Neuron (in vitro differentiated cells): ENCODE measurements around the gene RNPEPL1.

Experiments used
- H2AFZ ChIP-seq: one replicate; pipeline ENCODE4 v1.6.1; 2013; ENCODE audit warnings: low read depth, mild to moderate bottlenecking, inconsistent platforms, low read length, moderate library complexity
- H3K27me3 ChIP-seq: one replicate; pipeline ENCODE4 v1.6.1; 2013; ENCODE audit warnings: low read length; ENCODE audit not compliant: insufficient read depth
- H3K36me3 ChIP-seq: one replicate; pipeline ENCODE4 v1.6.1; 2013; ENCODE audit warnings: low read length; ENCODE audit not compliant: insufficient read depth
- H3K4me1 ChIP-seq: one replicate; pipeline ENCODE4 v1.6.1; 2013; ENCODE audit warnings: low read length; ENCODE audit not compliant: insufficient read depth
- H3K4me3 ChIP-seq: 2 replicates; pipeline ENCODE4 v1.5.1; 2013; ENCODE audit warnings: mild to moderate bottlenecking, low read length, moderate library complexity
- H3K9me3 ChIP-seq: one replicate; pipeline ENCODE4 v1.6.1; 2013; ENCODE audit warnings: low read length

The RNPEPL1 gene

DNA sequence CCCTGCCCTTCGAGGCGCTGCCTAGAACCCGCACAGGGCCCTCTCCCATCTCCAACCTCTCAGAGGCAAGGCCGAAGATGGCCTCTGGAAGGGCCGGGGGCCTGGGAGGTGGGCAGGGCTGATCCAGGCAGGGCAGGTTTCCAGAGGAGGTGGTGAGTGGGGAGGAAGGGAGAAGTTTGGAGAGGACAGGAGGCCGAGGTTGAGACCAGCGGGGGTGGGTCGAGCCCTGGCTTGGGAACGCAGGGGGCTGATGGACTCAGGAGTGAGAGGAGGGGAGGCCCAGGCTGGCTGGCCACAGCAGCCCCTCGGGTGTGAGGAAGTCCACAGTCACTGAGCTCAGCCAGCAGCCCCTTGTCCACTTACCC lies 28.8 kb downstream of the RNPEPL1 start:
- no peaks in the 10 kb centered on the region for H3K9me3 ChIP-seq
- H3K4me1 ChIP-seq = no peaks in the 10 kb centered on the region
- no peak overlapping the region for H2AFZ ChIP-seq
- H3K27me3 ChIP-seq = no peaks in the 10 kb centered on the region
- H3K36me3 ChIP-seq = peaks cover 60% of the 10 kb centered on the region
- no peak overlapping the region for H3K4me3 ChIP-seq

DNA sequence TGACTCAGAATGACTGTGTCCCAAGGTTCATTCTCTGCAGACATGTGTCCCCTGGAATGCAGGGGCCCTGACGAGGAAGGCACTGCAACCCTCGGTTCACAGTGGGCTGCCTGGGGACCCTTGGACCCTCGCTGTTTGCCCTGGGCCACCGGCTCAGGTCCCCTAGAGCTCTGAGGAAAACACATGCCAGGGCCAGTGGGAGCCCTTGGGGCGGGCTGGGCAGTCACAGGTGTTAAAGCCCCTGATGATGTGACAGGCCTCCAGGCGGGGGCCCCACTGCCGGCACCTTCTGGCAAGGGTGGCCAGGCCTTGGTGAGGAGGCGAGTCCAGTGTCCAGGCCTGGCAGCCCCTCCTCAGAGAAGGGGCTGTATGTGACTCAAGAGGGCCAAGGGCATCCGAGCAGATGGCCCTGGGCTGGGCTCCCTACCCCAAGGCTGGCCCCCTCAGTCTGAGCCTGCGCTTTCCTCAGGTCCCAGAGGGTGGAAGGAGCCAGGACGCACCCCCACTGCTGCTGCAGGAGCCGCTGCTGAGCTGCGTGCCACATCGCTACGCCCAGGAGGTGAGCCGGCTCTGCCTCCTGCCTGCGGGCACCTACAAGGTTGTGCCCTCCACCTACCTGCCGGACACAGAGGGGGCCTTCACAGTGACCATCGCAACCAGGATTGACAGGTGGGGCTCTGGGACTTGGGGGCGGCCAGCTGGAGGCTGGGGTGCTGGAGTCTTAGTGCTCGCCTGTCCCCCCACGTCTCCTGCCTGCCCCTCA lies 29.3 kb downstream of the RNPEPL1 start:
- H3K4me1 ChIP-seq = no peaks in the 10 kb centered on the region
- peaks cover 55% of the 10 kb centered on the region for H3K36me3 ChIP-seq
- no peak overlapping the region for H2AFZ ChIP-seq
- H3K9me3 ChIP-seq = no peaks in the 10 kb centered on the region
- no peak overlapping the region for H3K4me3 ChIP-seq
- H3K27me3 ChIP-seq = no peaks in the 10 kb centered on the region

DNA sequence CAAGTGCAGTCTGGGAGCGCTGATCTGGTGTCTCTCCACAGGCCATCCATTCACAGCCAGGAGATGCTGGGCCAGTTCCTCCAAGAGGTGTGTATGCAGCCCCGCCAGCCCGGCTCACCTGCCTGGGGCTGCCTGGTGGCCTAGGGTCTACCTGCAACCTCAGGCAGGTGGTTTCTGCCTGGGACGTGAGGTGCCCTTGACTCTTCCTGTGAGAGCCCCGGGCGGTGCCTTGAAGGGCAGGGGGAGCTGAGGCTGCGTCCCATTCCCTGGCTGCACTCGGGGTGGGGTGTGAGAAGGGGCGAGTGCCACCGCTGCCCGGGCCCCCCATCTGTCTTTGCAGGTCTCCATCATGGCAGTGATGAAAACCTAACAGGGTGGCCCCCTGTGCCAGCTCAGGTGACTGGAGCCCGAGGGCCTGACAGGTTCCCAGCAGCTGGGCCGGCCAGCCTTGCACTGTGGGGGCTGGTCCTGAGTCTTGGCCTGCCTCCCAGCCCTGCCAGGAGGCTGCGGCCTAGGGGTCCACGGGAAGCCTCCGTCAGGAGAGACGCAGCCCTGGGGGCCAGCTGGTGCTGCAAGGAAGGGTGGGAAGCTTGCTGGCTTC lies 30.1 kb downstream of the RNPEPL1 start:
- Histone ChIP-seq H3K4me1 (no peaks in the 10 kb centered on the region), H3K9me3 (no peaks in the 10 kb centered on the region), H2AFZ (no peak overlapping the region), H3K4me3 (no peak overlapping the region), H3K36me3 (peaks cover 53% of the 10 kb centered on the region), H3K27me3 (no peaks in the 10 kb centered on the region)

DNA sequence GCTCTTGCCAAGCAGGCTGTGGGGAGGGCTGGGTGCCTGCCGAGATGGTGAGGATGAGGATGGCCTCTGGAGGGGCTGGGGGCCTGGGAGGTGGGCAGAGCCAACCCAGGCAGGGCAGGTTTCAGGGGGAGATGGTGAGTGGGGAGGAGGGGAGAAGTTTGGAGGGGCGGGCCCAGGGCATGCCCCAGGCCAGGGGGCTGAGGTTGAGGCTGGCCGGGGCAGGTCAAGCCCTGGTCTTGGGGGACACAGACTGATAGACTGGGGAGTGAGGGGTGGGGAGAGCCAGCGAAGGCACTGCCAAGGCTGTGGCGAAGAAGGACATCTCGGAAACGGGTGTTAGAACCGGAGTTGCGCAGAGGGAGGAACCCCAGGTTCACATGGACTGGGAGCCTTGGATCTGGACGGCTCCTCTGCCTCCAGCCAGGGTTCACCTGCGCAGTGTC lies 30.9 kb downstream of the RNPEPL1 start:
- H3K4me1 ChIP-seq = peaks cover 3% of the 10 kb centered on the region
- no peaks in the 10 kb centered on the region for H3K27me3 ChIP-seq

DNA sequence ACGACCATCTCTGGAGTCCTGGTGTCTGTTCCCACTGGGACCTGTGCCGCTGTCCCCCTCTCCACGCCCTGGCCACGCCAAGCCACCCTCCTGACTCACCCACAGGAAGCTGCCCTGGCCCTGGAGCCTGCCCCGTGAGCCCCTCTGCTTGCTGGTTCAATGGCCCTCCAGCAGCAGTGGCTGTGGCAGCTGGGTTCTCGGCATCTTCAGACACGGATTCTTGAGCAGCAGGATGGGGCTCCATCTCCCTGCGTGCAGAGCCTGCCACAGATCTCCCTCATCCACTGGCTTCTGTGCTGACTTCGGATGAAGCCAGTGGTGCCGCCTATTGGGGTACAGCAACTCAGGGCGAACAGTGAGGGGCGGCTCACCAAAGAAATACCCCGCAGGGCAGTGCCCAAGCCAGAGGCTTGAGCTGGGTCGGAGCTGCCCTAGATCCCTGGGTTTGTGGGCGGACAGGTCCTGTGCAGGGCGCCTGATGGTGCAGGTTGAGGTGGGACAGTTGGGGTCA lies 32.2 kb downstream of the RNPEPL1 start:
- Histone ChIP-seq H3K4me3 (no peak overlapping the region), H3K4me1 (peaks cover 11% of the 10 kb centered on the region), H3K9me3 (no peaks in the 10 kb centered on the region), H3K36me3 (peaks cover 41% of the 10 kb centered on the region), H2AFZ (no peak overlapping the region), H3K27me3 (no peaks in the 10 kb centered on the region)

More for the DNA sequence above, 30.9 kb downstream of the RNPEPL1 start:
- Histone ChIP-seq H3K9me3 (no peaks in the 10 kb centered on the region), H2AFZ (no peak overlapping the region), H3K36me3 (peaks cover 49% of the 10 kb centered on the region), H3K4me3 (no peak overlapping the region)

DNA sequence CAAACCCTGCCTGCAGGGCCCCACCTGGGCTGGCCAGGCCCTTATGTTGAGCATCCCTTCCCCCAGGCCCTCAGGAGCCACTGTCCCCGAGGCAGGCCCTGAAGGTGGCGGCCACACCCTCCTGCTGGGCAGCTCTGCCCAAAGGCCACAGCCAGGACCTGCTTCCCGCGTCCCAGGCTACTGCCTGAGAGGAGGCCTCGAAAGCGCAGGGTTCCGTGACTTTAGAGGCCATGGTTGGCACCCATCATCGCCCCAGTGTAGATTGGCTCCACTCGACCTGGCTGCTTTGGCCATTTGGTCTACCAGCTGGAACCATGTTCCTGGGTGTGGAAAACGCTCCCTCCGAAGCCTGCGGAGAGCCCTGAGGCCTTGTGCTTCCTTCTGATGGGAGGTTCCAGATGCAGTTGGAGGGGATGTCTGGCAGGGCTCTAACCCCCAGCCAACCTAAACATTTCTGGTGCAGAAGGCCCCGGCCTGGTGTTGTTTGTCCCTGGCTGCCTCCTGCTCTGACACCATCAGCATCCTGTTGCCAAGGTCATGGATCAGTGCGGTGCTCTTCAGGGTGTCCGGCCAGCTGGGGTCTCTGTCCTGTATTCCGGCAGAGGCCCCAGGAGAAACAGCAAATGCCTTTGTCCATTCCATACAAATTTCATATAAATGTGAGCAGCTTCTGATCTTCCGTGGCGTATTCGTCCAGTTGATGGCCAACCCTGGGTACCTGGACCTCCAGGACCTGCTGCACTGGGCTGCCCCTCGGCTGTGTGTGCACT lies 33.0 kb downstream of the RNPEPL1 start:
- no peaks in the 10 kb centered on the region for H3K27me3 ChIP-seq
- no peak overlapping the region for H3K4me3 ChIP-seq
- peaks cover 11% of the 10 kb centered on the region for H3K4me1 ChIP-seq
- H3K36me3 ChIP-seq = peaks cover 35% of the 10 kb centered on the region
- H3K9me3 ChIP-seq = no peaks in the 10 kb centered on the region
- H2AFZ ChIP-seq = no peak overlapping the region

DNA sequence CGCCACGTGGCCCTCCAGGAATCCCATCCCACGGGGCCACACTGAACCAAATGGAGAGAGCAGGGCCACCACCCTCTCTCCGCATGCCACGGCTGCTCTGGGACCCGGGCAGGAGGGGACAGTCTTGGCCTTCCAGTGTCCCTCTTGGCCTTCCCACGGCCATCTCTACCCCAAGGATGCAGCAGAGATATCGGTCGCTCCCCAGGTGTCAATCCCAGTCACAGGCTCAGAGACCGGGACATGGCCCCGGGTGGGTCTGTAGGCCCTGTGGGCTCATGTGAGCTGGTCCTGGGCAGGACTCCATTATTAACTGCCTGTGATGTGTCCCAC lies 33.5 kb downstream of the RNPEPL1 start:
- Histone ChIP-seq H3K36me3 (peaks cover 33% of the 10 kb centered on the region), H2AFZ (no peak overlapping the region), H3K9me3 (no peaks in the 10 kb centered on the region), H3K4me3 (no peak overlapping the region), H3K4me1 (peaks cover 11% of the 10 kb centered on the region), H3K27me3 (no peaks in the 10 kb centered on the region)

DNA sequence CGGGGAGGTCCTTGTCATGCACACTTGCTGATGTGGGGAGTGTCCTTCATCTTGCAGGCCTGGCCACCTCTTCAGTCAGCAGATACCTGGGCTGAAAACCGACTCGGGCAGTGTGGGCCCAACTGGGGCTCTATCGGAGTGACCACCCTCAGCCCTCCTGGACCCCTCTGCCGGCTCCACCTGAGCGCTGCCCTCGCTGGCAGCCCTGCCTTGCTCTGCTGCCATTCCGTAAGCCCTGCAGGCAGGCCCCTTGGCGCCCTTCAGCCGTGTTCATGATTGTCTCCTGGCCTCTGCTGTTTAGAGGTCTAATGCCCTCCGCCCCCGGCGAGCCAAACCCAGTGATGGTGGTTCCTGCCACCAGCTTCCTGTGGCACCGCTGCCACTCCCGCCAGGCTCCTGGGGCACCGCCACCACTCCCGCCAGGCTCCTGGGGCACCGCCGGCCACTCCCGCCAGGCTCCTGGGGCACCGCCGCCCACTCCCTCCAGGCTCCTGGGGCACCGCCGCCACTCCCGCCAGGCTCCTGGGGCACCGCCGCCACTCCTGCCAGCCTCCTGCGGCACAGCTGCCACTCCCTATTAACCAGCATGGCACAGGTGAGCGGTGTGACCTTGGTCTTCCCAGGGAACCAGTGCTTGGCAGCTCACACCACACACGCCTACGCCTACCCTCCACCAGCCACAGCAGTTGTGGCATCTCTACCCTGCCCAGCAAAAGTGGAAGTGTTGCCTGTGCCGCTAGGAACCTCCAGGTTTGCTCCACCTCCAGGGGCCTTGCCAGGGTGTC lies 34.2 kb downstream of the RNPEPL1 start:
- no peak overlapping the region for H2AFZ ChIP-seq
- no peaks in the 10 kb centered on the region for H3K27me3 ChIP-seq
- H3K4me3 ChIP-seq = no peak overlapping the region
- peaks cover 11% of the 10 kb centered on the region for H3K4me1 ChIP-seq
- peaks cover 32% of the 10 kb centered on the region for H3K36me3 ChIP-seq
- no peaks in the 10 kb centered on the region for H3K9me3 ChIP-seq

DNA sequence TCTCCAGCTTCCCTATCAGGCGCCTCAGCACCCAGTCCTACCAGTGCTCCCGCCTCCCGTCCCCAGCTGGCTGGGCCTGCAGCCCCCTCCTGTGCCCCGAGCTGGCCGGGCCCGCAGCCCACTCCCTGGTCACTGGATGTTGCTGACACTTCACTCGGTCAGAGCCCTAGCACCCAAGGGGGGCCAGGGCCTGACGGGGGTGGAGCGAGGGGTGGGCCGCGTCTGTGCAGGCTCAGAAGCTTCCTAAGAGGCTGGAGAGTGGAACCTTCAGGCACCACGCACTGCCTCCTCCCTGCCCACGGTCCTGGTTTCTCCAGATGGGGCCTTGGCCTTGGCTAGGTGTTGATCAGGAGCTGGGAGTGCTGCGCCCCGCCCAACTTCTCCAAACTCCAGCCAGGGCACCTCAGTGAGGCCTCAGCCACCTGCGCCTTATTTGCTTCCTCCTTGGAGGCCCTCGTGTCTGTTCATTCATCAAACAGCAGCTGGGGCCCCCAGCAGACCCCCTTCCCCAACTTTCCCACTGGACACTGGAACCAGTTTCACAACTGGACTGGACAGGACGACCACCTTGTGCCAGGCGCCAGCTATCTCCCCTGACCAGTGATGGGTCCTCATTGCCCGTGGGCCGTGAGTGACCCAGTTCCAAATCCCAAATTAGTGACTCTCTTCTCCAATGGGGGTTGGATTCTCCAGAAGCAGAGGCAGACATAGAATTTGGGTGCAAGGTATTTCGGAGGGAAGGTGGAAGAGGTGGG lies 35.0 kb downstream of the RNPEPL1 start:
- peaks cover 24% of the 10 kb centered on the region for H3K36me3 ChIP-seq
- H3K27me3 ChIP-seq = no peaks in the 10 kb centered on the region
- no peak overlapping the region for H3K4me3 ChIP-seq
- H3K9me3 ChIP-seq = no peaks in the 10 kb centered on the region
- no peak overlapping the region for H2AFZ ChIP-seq
- H3K4me1 ChIP-seq = peaks cover 11% of the 10 kb centered on the region

DNA sequence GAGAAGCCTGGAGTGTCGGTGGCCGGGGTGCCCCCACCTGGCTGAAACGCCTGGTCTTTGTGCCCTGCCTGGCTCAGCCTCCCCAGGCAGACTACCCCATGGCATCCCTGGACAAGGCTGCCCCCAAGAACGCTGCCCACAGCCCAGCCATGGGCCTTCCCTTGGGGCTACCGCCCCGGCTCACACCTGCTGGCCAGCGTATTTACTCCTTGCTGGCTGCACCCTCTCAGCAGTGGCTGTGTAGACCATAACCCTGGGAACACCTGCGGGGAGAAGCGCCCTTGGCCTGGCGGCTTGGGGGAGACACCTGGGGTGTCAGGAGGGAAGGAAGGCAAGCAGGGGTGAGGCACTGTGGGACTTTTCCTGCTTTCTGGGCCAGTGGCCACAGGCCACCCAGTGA lies 35.6 kb downstream of the RNPEPL1 start:
- Histone ChIP-seq H3K9me3 (no peaks in the 10 kb centered on the region), H3K27me3 (no peaks in the 10 kb centered on the region), H3K4me1 (peaks cover 11% of the 10 kb centered on the region), H3K36me3 (peaks cover 18% of the 10 kb centered on the region), H2AFZ (no peak overlapping the region), H3K4me3 (no peak overlapping the region)

DNA sequence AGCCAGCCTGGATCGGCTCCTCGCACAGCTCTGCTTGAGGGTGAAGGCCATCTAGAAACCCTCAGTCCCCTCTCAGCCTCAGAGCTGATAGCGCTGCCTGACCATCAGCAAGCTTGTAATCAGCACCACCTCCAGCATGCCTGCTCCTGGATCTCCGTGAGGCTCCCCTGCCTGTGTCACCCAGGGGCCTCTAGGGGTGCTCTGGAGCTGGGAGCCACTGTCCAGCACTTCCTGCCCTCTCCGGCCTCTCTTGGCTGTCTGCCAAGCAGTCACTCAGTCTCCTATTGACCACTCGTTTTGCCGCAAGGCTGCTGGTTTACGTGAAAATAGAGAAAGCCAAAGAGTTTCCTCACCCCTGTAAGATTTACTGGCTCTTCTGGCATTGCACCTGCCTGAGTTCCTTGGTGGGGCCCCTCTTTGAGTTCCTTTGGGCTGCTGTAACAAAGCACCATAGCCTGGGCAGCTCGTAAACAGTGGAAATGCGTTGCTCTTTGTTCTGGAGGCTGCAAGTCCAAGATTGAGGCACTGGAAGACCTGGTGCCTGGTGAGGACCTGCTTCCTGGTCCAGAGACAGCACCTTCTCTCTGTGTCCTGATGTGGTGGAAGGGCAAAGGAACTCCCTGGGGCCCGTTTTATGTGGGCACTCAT lies 36.1 kb downstream of the RNPEPL1 start:
- Histone ChIP-seq H3K9me3 (no peaks in the 10 kb centered on the region), H3K27me3 (no peaks in the 10 kb centered on the region), H2AFZ (peak overlapping the region; percentile 29), H3K4me1 (peaks cover 11% of the 10 kb centered on the region), H3K36me3 (peaks cover 14% of the 10 kb centered on the region), H3K4me3 (peak overlapping the region; percentile 39)
